Gastrocnemius medialis (tissue), 4 donors: ENCODE measurements around the gene CTNNA2. TPM values are rescaled to one million over a fixed set of nuclear protein-coding genes. Genes with fewer than 3 reads are reported as not detected.

Source experiments
- ATAC-seq, 2 donors: fragments of 150-250 bp; one replicate each; pipeline ENCODE4 v1.9.1; 2016
- DNase-seq, 2 donors: peaks; one replicate each; pipeline ENCODE4 v3.0.0-alpha.2; 2019
- H3K27ac ChIP-seq, 4 donors: fragments of 200-600 bp; sonication (generic); 1 replicate in 1 of 4; 2 replicates in 3 of 4; pipeline ENCODE4 v1.5.1; 2016 to 2018; ENCODE audit warnings: mild to moderate bottlenecking in 2 of 4, moderate library complexity in 1 of 4
- H3K27me3 ChIP-seq, 3 donors: fragments of 200-600 bp; sonication (generic) in 2 of 3; 1 replicate in 1 of 3; 2 replicates in 2 of 3; pipeline versions ENCODE4 v1.5.1 to v1.6.0; 2016 to 2019; ENCODE audit warnings: mild to moderate bottlenecking in 1 of 3, moderate library complexity in 1 of 3
- H3K36me3 ChIP-seq, 2 donors: fragments of 200-600 bp; sonication (generic) in 1 of 2; one replicate each; pipeline ENCODE4 v1.5.1; 2017 to 2018
- H3K4me1 ChIP-seq, 2 donors: fragments of 200-600 bp; sonication (generic) in 1 of 2; one replicate each; pipeline ENCODE4 v1.5.1; 2016 to 2017; ENCODE audit warnings: mild to moderate bottlenecking in 2 of 2
- H3K4me3 ChIP-seq, 4 donors: fragments of 200-600 bp; sonication (generic) in 3 of 4; 1 replicate in 1 of 4; 2 replicates in 3 of 4; pipeline ENCODE4 v1.5.1; 2016 to 2019; ENCODE audit warnings: mild to moderate bottlenecking in 2 of 4
- H3K9me3 ChIP-seq, 3 donors: fragments of 200-600 bp; sonication (generic) in 2 of 3; 1 replicate in 1 of 3; 2 replicates in 2 of 3; pipeline ENCODE4 v1.5.1; 2016 to 2019
- CTCF ChIP-seq, 5 experiments: fragments of 450-650 bp in 3 of 5; fragments of 200-600 bp in 2 of 5; sonication (generic) in 2 of 5; IDR thresholded peaks in 4 of 5; conservative IDR thresholded peaks in 1 of 5; 1 replicate in 4 of 5; 2 replicates in 1 of 5; pipeline ENCODE4 v1.5.1; 2016 to 2019; ENCODE audit warnings: antibody characterized with exemption in 5 of 5, mild to moderate bottlenecking in 3 of 5, moderate library complexity in 3 of 5
- POLR2A ChIP-seq, 2 donors: fragments of 450-650 bp; IDR thresholded peaks; one replicate each; pipeline ENCODE4 v1.6.1; 2017; ENCODE audit warnings: antibody characterized with exemption in 2 of 2, mild to moderate bottlenecking in 2 of 2, moderate library complexity in 2 of 2
- in situ Hi-C, 4 donors: fragments of 200-750 bp; cut with MboI; loops; one replicate each; pipeline versions ENCODE4 v1.15.0 to v1.8.0; 2017; ENCODE audit warnings: low sequenced_read_pairs in 4 of 4
- intact Hi-C: fragments of 100-400 bp; cut with DNase I; formaldehyde crosslinking; loops from one replicate; pipeline ENCODE4 v1.15.1; 2023; ENCODE audit warnings: low total_unique reads
- total RNA-seq, 4 donors: library from RNA; depleted of rRNA; stranded (reverse); fragments of >200 nt; gene quantifications; one replicate each; pipeline versions ENCODE4 v1.1.0 to v1.2.3, GENCODE V29; 2016

CTNNA2 gene
- total RNA-seq, 4 donors from 2014 or later: not detected

- DNase-seq (no peak), ATAC-seq (no peak)
- no peak overlapping the region for H3K27ac ChIP-seq
- H3K4me1 ChIP-seq: no peaks in the 10 kb centered on the region
- no peaks in the 10 kb centered on the region for H3K27me3 ChIP-seq
- intact Hi-C loops: no loop called here
- no peak overlapping the region for H3K4me3 ChIP-seq
- H3K36me3 ChIP-seq: no peaks in the 10 kb centered on the region
- in situ Hi-C loops: no loop called here
- TF ChIP-seq CTCF (IDR thresholded peaks at IDR 0.05 in 4 of 5, conservative IDR thresholded peaks at IDR 0.05 in 1 of 5) (no peak), POLR2A (IDR thresholded peaks at IDR 0.05) (no peak)
- H3K9me3 ChIP-seq: no peaks in the 10 kb centered on the region
Measured at GRCh38 chr2:80476535-80477117, 963.8 kb downstream of the CTNNA2 start.

- Histone ChIP-seq H3K4me3 (no peak overlapping the region), H3K36me3 (no peaks in the 10 kb centered on the region), H3K27me3 (no peaks in the 10 kb centered on the region), H3K9me3 (no peaks in the 10 kb centered on the region), H3K4me1 (no peaks in the 10 kb centered on the region), H3K27ac (no peak overlapping the region)
- DNase-seq (no peak), ATAC-seq (no peak)
- intact Hi-C loops: no loop called here
- in situ Hi-C loops: no loop called here
- no peak for TF ChIP-seq CTCF (IDR thresholded peaks at IDR 0.05 in 4 of 5, conservative IDR thresholded peaks at IDR 0.05 in 1 of 5)
- TF ChIP-seq POLR2A (IDR thresholded peaks at IDR 0.05): no peak
Measured at GRCh38 chr2:80482276-80482675, 969.4 kb downstream of the CTNNA2 start.

- no peaks in the 10 kb centered on the region for H3K4me1 ChIP-seq
- ATAC-seq (no peak), DNase-seq (no peak)
- in situ Hi-C loops: no loop called here
- no peaks in the 10 kb centered on the region for H3K9me3 ChIP-seq
- H3K36me3 ChIP-seq: no peaks in the 10 kb centered on the region
- no peaks in the 10 kb centered on the region for H3K27me3 ChIP-seq
- H3K4me3 ChIP-seq: no peak overlapping the region
- H3K27ac ChIP-seq: no peak overlapping the region
- TF ChIP-seq CTCF (IDR thresholded peaks at IDR 0.05 in 4 of 5, conservative IDR thresholded peaks at IDR 0.05 in 1 of 5): no peak
- no peak for TF ChIP-seq POLR2A (IDR thresholded peaks at IDR 0.05)
- intact Hi-C loops: no loop called here
Measured at GRCh38 chr2:80489717-80490116, 976.9 kb downstream of the CTNNA2 start.

GRCh38 chr2:80490964-80491363, 978.1 kb downstream of the CTNNA2 start:
- DNase-seq (no peak), ATAC-seq (no peak)
- Histone ChIP-seq H3K4me3 (no peak overlapping the region), H3K36me3 (no peaks in the 10 kb centered on the region), H3K27ac (no peak overlapping the region), H3K27me3 (no peaks in the 10 kb centered on the region), H3K9me3 (no peaks in the 10 kb centered on the region), H3K4me1 (no peaks in the 10 kb centered on the region)
- TF ChIP-seq CTCF (IDR thresholded peaks at IDR 0.05 in 4 of 5, conservative IDR thresholded peaks at IDR 0.05 in 1 of 5) (no peak), POLR2A (IDR thresholded peaks at IDR 0.05) (no peak)
- in situ Hi-C loops: no loop called here
- intact Hi-C loops: no loop called here

- Histone ChIP-seq H3K4me3 (no peak overlapping the region), H3K9me3 (no peaks in the 10 kb centered on the region), H3K4me1 (no peaks in the 10 kb centered on the region), H3K36me3 (no peaks in the 10 kb centered on the region), H3K27ac (no peak overlapping the region), H3K27me3 (no peaks in the 10 kb centered on the region)
- in situ Hi-C loops: no loop called here
- intact Hi-C loops: loop anchor here (5.0 kb wide), 1 partner anchor 169 kb away; no protein-coding TSS in a partner anchor
- DNase-seq (no peak), ATAC-seq (no peak)
- TF ChIP-seq CTCF (IDR thresholded peaks at IDR 0.05 in 4 of 5, conservative IDR thresholded peaks at IDR 0.05 in 1 of 5) (no peak), POLR2A (IDR thresholded peaks at IDR 0.05) (no peak)
Measured at GRCh38 chr2:80496346-80496745, 983.5 kb downstream of the CTNNA2 start.
